Keratinocyte (primary cell): ENCODE results near the gene ANKRD53.

Source experiments
- EZH2 ChIP-seq: IDR thresholded peaks from one replicate; pipeline ENCODE4 v1.6.1; 2012; ENCODE audit warnings: inconsistent platforms, mild to moderate bottlenecking, low read length, moderate library complexity
- TF ChIP-seq, protein P1 (sequence below), 3 experiments: IDR thresholded peaks in 1 of 3; conservative IDR thresholded peaks in 1 of 3; optimal IDR thresholded peaks in 1 of 3; 2 replicates in 2 of 3; 3 replicates in 1 of 3; pipeline versions ENCODE3 to v1.5.1; 2011; ENCODE audit warnings: low read length in 3 of 3, mild to moderate bottlenecking in 3 of 3, moderate library complexity in 2 of 3, control low read depth in 1 of 3, inconsistent platforms in 1 of 3; ENCODE audit not compliant: insufficient read depth in 2 of 3; ENCODE audit errors: extremely low read depth in 1 of 3

GRCh38 chr2:70964596-70965386 lies 13.6 kb upstream of the ANKRD53 start:
- TF ChIP-seq, protein P1, sequence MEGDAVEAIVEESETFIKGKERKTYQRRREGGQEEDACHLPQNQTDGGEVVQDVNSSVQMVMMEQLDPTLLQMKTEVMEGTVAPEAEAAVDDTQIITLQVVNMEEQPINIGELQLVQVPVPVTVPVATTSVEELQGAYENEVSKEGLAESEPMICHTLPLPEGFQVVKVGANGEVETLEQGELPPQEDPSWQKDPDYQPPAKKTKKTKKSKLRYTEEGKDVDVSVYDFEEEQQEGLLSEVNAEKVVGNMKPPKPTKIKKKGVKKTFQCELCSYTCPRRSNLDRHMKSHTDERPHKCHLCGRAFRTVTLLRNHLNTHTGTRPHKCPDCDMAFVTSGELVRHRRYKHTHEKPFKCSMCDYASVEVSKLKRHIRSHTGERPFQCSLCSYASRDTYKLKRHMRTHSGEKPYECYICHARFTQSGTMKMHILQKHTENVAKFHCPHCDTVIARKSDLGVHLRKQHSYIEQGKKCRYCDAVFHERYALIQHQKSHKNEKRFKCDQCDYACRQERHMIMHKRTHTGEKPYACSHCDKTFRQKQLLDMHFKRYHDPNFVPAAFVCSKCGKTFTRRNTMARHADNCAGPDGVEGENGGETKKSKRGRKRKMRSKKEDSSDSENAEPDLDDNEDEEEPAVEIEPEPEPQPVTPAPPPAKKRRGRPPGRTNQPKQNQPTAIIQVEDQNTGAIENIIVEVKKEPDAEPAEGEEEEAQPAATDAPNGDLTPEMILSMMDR (optimal IDR thresholded peaks at IDR 0.05 in 1 of 3, IDR thresholded peaks at IDR 0.05 in 1 of 3, conservative IDR thresholded peaks at IDR 0.05 in 1 of 3; ENCODE audit: extremely low read depth in 1 of 3, insufficient read depth in 2 of 3, low read length in 3 of 3): peak; percentile 70 to 93 (median 92)
- peak; percentile 48 for TF ChIP-seq EZH2
